Stimulated activated CD4-positive, alpha-beta T cell treated with anti-CD3 and anti-CD28 coated beads, Interleukin-1b, Interleukin-23, amount 100 ng/mL, for 4 hours (primary cell): ENCODE results near the gene C7orf57.
"Not testable (repeated sequence)": the region's sequence is repeated elsewhere in the genome, so short reads cannot be mapped to it uniquely, and the experiment has no call there.

Experiments
- DNase-seq, 2 donors: peaks; one replicate each; pipeline ENCODE4 v3.0.0-alpha.2; 2020; ENCODE audit warnings: low read depth in 2 of 2

The C7orf57 gene

DNA sequence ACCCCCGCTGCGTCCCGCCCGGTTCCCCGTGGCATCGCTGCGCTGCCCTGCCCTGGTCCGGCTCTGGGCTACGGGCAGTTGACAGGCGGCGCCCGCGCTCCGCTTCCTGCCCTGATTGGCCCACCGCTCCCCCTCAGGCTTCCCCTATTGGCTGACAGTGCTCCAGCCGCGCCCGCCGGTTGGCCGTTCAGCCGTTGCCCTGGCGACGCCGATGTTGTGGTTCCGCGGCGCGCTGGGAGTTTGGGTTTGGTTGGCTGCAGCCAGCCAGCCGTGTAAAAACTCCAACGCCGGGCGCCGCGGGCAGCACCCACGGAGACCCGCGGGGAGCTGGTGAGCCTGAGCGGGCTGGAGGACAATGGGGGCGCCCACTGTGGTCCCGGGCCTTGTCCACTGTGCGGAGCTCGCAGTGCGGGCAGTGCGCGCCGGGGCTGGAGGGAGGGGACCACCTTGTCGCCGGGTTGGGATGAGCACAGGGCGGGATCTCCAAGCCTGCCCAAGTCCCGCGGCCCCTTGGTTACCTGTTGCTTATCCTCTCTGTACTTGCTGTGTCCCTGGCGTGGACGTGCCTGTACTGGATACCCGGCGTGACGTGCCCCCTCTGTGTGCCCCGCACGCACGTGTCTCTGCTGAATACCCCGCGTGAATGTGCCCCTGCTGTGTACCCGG lies at the start of gene C7orf57:
Gene C7orf57, plus strand, starts transcription at position 243 of the 666 bp plus-strand sequence. CDS start 766 bp downstream, outside the sequence.
- DNase-seq, result peak; percentile 77 to 79

GRCh38 chr7:47988496-47989386 lies 46.6 kb upstream of the C7orf57 start:
- DNase-seq, result no peak

DNA sequence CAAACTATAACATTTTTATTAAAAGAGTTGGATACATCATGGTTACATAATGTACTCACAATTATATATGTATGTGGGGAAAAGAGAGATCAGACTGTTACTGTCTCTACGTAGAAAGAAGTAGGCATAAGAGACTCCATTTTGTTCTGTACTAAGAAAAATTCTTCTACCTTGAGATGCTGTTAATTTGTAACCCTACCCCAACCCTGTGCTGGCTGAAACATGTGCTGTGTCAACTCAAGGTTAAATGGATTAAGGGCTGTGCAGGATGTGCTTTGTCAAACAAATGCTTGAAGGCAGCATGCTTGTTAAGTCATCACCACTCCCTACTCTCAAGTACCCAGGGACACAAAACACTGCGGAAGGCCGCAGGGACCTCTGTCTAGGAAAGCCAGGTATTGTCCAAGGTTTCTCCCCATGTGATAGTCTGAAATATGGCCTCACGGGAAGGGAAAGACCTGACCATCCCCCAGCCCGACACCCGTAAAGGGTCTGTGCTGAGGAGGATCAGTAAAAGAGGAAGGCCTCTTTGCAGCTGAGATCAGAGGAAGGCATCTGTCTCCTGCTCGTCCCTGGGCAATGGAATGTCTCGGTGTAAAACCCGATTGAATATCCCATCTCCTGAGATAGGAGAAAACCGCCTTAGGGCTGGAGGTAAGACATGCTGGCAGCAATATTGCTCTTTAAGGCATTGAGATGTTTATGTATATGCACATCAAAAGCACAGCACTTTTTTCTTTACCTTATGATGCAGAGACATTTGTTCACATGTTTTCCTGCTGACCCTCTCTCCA lies 45.5 kb upstream of the C7orf57 start:
- DNase-seq, result not testable (repeated sequence)

DNA sequence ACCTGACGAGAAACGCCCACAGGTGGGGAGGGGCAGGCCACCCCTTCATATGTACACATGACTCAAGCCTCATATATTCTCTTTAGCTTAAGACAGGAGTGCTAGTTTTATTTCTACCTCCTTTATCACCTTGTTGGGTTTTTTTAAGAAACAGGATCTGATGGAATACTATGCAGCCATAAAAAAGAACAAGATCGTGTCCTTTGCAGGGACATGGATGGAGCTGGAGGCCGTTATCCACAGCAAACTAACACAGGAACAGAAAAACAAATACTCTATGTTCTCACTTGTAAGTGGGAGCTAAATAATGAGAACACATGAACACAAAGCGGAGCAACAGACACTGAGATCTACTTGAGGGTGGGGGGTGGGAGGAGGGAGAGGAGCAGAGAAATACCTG lies 44.8 kb upstream of the C7orf57 start:
- DNase-seq, result no peak

GRCh38 chr7:47991270-47991669 lies 44.1 kb upstream of the C7orf57 start:
- DNase-seq, result no peak

DNA sequence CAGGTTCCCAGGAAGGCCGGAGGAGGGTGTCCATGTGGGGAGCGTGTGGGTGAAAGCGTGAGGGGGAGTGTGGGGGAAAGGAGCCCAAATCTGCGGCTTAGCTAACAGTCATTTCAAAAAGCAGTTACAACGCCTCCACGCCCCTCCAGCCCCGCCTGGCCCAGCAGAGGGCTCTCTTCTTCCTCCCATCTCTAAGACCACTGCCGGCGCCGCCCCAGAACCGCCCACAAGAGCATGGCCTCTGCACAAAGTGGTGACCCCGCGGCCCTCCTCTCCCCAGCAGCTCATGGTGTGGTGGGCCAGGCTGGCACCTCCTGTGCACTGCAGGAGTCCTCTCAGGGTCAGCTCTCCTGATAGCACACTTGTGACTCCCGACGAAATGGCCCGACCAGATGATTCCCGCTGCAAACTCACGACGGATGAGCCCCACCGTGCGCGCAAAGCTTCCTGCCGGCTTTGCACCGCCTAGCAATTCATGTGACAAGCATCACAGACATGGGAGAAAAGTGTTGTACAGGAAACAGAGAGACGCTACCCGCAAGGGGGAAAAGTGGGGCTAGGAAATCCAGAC lies 43.5 kb upstream of the C7orf57 start:
- DNase-seq, result peak; percentile 72 to 74

- DNase-seq, result no peak
These were observed 42.9 kb upstream of the C7orf57 start for GRCh38 chr7:47992446-47992845.

- DNase-seq, result no peak
These were observed 35.9 kb upstream of the C7orf57 start for GRCh38 chr7:47999413-47999812.

DNA sequence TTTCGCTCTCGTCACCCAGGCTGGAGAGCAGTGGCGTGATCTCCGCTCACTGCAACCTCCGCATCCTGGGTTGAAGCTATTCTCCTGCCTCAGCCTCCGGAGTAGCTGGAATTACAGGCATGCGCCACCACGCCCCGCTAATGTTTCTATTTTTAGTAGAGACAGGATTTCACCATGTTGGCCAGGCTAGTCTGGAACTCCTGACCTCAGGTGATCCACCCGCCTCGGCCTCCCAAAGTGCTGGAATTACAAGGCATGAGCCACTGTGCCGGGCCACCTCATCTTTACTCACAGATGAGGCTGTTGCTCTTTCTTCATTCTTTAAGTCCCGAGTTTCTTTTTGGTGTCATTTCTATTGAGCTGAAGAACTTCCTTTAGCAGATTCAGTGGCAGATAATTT lies 35.2 kb upstream of the C7orf57 start:
- DNase-seq, result not testable (repeated sequence)

GRCh38 chr7:48004032-48004431 lies 31.3 kb upstream of the C7orf57 start:
- DNase-seq, result no peak

GRCh38 chr7:48004638-48005037 lies 30.7 kb upstream of the C7orf57 start:
- DNase-seq, result no peak

DNA sequence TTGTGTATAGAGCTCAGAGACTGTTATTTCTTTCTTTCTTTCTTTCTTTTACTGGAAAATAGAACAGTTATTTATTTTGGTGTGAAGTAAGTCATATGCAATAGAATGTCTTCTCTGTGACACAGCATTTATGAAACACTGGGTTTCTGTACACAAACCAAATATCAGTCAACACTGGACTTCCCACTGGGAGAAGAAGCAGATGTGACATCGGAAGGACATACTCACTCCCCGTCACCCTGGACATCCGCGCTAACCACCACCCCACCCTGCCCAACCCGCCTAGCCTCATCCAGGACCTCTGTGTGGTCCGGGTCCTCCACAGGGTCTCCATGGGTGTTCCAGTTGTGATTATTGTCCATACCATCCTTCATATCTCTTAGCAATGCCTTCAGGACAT lies 28.5 kb upstream of the C7orf57 start:
- no peak for DNase-seq

DNA sequence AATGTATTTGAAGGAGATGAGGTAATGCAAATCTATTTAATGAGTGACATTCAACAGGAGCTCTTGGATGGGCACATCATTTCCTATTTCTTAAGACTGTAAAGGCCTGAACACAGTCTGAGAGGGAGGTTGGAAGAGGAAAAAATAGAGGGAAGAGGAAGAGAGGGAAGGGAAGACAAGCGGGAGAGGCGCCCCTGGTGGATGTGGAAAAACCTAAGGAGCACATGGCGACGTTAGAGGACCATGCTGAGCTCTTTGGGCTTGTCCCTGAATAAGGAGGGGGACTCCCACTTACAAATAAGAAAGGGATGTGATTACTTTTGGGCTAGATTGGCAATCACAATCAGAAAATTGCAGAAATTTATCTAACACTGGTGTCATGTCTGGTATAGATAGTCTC lies 26.1 kb upstream of the C7orf57 start:
- DNase-seq, result no peak

- no peak for DNase-seq
These were observed 25.4 kb upstream of the C7orf57 start for GRCh38 chr7:48009954-48010353.

DNA sequence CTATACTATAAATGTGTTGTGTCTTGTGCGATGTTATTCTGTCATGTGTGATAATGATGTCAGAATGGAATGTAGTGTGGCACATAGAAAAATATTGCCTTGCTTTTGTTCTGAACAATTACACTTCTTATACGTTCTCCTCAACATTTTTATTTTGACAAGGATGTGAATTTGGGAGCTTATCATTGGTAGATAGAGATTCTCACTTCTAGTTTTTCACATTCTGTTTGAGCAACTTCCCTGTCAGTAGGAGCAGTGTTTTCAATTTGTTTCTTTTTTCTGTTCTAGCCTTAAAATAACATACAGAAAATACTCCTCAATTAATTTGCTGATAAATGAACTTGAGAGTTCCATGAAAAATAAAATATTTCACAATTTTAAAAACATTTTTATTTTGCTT lies 24.0 kb upstream of the C7orf57 start:
- DNase-seq, result no peak

DNA sequence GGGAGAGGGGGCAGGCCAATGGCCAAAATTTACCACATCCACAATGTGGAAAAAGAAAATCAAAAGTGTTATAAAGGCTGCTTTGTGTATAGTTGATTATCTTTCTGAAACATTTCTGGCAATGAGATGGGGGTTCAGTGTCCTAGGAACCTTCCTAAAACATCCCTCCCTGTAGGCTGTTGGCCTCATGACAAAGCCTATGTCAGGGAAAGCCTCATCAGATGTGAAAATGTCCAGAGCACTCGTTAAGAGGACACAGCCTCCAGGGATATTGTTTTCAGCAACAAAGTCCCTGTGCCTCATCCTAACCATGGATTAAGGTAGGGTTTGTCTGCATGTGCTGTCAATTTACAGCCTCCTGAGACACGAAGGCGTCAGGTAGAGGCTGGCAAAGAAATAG lies 23.4 kb upstream of the C7orf57 start:
- DNase-seq, result no peak

DNA sequence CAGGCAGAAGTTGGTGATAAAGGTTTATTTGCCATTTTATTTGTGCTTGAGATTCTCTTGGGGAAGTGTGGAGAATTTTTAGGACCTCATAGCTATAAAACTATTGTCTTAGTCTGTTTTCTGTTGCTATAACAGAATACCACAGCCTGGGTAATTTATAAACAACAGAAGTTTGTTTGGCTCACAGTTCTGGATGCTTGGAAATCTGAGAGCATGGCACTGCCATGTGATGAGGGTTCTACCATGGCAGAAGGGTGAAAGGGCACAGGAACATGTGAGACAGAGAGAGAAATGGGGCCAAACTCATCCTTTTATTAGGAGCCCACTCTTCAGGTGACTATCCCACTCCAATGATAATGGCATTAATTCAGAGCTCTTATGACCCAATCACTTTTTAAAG lies 18.7 kb upstream of the C7orf57 start:
- no peak for DNase-seq

DNA sequence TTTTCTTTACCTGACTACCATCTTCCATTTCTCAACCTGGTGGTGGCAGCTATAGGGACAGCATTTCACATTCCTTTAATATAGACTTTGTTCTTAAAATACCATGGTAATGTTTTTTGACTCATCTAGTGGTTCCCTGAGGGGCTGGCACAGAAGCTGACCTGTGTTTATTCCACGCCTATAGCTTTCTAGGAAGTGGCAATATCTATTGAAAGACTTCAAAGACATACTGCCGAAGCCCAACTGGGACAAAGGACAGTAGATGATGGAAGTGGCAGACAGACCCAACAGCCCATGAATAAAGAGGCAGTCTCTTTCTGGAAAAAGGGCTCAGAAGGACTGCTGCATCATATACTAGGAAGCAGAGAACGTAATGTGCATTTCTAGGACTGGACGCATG lies 17.7 kb upstream of the C7orf57 start:
- no peak for DNase-seq

GRCh38 chr7:48025624-48026023 lies 9.7 kb upstream of the C7orf57 start:
- DNase-seq, result no peak

GRCh38 chr7:48028938-48029337 lies 6.4 kb upstream of the C7orf57 start, which contains the start of gene SUN3:
SUN3 (minus strand) TSS chr7:48029107; CDS start chr7:48028938, 169 bp downstream.
- no peak for DNase-seq

GRCh38 chr7:48031111-48031510 lies 4.2 kb upstream of the C7orf57 start:
- no peak for DNase-seq

DNA sequence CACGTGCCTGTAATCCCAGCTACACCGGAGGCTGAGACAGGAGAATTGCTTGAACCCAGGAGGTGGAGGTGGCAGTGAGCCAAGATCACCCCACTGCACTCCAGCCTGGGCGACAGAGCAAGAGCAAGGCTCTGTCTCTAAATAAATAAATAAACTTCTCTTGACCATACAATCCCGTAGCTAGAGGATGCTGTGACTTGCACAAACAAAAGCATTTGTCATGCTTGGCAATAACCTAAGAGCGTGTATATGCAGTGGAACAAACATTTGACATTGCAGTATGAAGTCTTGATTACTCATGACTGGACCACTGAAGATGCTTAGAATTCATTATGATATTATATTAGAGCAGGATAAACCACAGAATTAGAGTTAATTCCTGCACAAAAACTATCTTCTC lies 1.4 kb upstream of the C7orf57 start:
- DNase-seq, result no peak
